ENCODE data around the gene RAPGEF4. TPM values are rescaled to one million over a fixed set of nuclear protein-coding genes. Genes with fewer than 3 reads are reported as not detected.

RAPGEF4 gene
- total RNA-seq, 1 experiment from 2014 or later, result 0.59 TPM

DNA sequence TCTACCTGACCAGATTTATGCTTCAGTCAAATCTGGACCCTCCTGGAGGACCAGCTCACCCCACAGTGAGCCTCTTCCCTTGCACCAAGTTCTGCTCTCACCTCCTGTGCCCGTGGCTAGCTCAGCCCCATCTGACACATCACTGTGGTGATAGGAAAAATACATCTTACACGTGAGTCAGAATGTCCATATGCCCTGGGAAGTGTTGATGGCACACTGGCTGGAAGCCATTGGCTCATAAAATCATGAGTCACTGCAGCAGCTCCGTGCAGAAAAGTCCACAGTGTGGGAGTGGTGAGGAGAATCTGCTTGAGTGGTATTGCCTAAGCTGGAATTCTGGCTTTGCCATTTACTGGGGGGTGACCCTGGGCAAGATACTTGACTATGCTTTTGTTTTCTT lies 42.6 kb upstream of the RAPGEF4 start:
- no peak overlapping the region for H3K4me3 ChIP-seq (replicated peaks in 1 of 2; ENCODE audit: low read depth in 1 of 2, low read length in 2 of 2)
- POLR2A ChIA-PET, result interaction anchor here (1.1 kb wide), 1 partner anchor 33 kb away, joined by 4 read pairs; no protein-coding TSS in a partner anchor
- H3K9me3 ChIP-seq (ENCODE audit: control insufficient read depth in 1 of 2, insufficient read depth in 1 of 2, low read depth in 1 of 2, low read length in 2 of 2), result no peaks in the 10 kb centered on the region
- RAD21 ChIA-PET (ENCODE audit: low non-redundant PET in 1 of 2, low total read pairs in 2 of 2, uncharacterized antibody in 2 of 2, unreplicated experiment in 2 of 2), result interaction anchor here in 1 of 2 experiments (1.2 kb wide), 1 partner anchor 521 kb away, joined by 4 read pairs; no protein-coding TSS in a partner anchor
- no peak overlapping the region for H2AFZ ChIP-seq (ENCODE audit: low read depth, low read length, poor library complexity, severe bottlenecking)
- peak overlapping the region; percentile 42 for H3K4me2 ChIP-seq (ENCODE audit: low read length)
- CTCF ChIA-PET, result interaction anchor here (1.2 to 1.4 kb wide), 2 partner anchors 11 to 18 kb away, joined by 4 to 9 read pairs; no protein-coding TSS in a partner anchor
- H3K9ac ChIP-seq (ENCODE audit: low read length), result 0 out of 2 replicates have a peak overlapping the region, but pooled peaks have one; percentile 8
- BruUV-seq (replicated peaks), result no TSS peak
- ATAC-seq (peak; percentile 97), DNase-seq (ENCODE audit: low read depth, low spot score) (peak; percentile 91)
- H3K27ac ChIP-seq (ENCODE audit: low read depth, low read length), result peak overlapping the region; percentile 2; the same call in 1 of the 2 replicates
- no peaks in the 10 kb centered on the region for H3K36me3 ChIP-seq (ENCODE audit: control insufficient read depth in 1 of 2, insufficient read depth in 2 of 2, low read length in 2 of 2)
- H3K9me2 ChIP-seq (ENCODE audit: insufficient read depth), result no peaks in the 10 kb centered on the region
- peaks cover 18 to 26% of the 10 kb centered on the region in 2 experiments for H3K4me1 ChIP-seq (ENCODE audit: control insufficient read depth in 1 of 2, insufficient read depth in 2 of 2, low read length in 2 of 2)
- no peaks in the 10 kb centered on the region for H3K27me3 ChIP-seq (ENCODE audit: insufficient read depth, low read length)
- H4K20me1 ChIP-seq (ENCODE audit: insufficient read depth), result no peaks in the 10 kb centered on the region
- intact Hi-C loops (cut with micrococcal nuclease), result no loop called here
- no peaks in the 10 kb centered on the region for H3K79me2 ChIP-seq (ENCODE audit: insufficient read depth, low read length)
- TF ChIP-seq TCF7L2 (IDR thresholded peaks at IDR 0.05; ENCODE audit: borderline replicate concordance, extremely low read depth, insufficient read depth, insufficient read length) (no peak), RAD21 (IDR thresholded peaks at IDR 0.05; ENCODE audit: low read depth) (no peak), POLR2AphosphoS5 (IDR thresholded peaks at IDR 0.05; ENCODE audit: low read depth, low read length) (peak; percentile 61; the same call in 1 of the 2 replicates), EZH2 (IDR thresholded peaks at IDR 0.05) (no peak), ZNF274 (IDR thresholded peaks at IDR 0.05; ENCODE audit: low read depth, low read length) (no peak), SRF (IDR thresholded peaks at IDR 0.05; ENCODE audit: low read depth) (peak; percentile 72; the same call in 1 of the 2 replicates), YY1 (IDR thresholded peaks at IDR 0.05; ENCODE audit: extremely low read depth, insufficient replicate concordance, low read depth, low read length) (peak; percentile 69), EGR1 (IDR thresholded peaks at IDR 0.05; ENCODE audit: low read depth) (peak; percentile 54; the same call in 1 of the 2 replicates), SIN3A (IDR thresholded peaks at IDR 0.05; ENCODE audit: low read depth) (peak; percentile 84), SP1 (IDR thresholded peaks at IDR 0.05; ENCODE audit: low read depth) (peak; percentile 97), ZFX (IDR thresholded peaks at IDR 0.05) (no peak), JUND (IDR thresholded peaks at IDR 0.05) (peak; percentile 97), ELF1 (IDR thresholded peaks at IDR 0.05; ENCODE audit: borderline replicate concordance, low read depth) (no peak), EZH2phosphoT487 (IDR thresholded peaks at IDR 0.05; ENCODE audit: borderline replicate concordance) (no peak), FOSL1 (IDR thresholded peaks at IDR 0.05; ENCODE audit: low read depth) (peak; percentile 97), CBX3 (IDR thresholded peaks at IDR 0.05; ENCODE audit: low read depth) (peak; percentile 99)
- TF ChIP-seq, protein P1, sequence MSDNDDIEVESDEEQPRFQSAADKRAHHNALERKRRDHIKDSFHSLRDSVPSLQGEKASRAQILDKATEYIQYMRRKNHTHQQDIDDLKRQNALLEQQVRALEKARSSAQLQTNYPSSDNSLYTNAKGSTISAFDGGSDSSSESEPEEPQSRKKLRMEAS (IDR thresholded peaks at IDR 0.05), result peak; percentile 95
- TF ChIP-seq, protein P2, sequence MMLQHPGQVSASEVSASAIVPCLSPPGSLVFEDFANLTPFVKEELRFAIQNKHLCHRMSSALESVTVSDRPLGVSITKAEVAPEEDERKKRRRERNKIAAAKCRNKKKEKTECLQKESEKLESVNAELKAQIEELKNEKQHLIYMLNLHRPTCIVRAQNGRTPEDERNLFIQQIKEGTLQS (IDR thresholded peaks at IDR 0.05), result peak; percentile 57
- TF ChIP-seq, protein P3, sequence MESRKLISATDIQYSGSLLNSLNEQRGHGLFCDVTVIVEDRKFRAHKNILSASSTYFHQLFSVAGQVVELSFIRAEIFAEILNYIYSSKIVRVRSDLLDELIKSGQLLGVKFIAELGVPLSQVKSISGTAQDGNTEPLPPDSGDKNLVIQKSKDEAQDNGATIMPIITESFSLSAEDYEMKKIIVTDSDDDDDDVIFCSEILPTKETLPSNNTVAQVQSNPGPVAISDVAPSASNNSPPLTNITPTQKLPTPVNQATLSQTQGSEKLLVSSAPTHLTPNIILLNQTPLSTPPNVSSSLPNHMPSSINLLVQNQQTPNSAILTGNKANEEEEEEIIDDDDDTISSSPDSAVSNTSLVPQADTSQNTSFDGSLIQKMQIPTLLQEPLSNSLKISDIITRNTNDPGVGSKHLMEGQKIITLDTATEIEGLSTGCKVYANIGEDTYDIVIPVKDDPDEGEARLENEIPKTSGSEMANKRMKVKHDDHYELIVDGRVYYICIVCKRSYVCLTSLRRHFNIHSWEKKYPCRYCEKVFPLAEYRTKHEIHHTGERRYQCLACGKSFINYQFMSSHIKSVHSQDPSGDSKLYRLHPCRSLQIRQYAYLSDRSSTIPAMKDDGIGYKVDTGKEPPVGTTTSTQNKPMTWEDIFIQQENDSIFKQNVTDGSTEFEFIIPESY (IDR thresholded peaks at IDR 0.05; ENCODE audit: extremely low read depth, insufficient replicate concordance, low read length), result no peak
- TF ChIP-seq, protein P4, sequence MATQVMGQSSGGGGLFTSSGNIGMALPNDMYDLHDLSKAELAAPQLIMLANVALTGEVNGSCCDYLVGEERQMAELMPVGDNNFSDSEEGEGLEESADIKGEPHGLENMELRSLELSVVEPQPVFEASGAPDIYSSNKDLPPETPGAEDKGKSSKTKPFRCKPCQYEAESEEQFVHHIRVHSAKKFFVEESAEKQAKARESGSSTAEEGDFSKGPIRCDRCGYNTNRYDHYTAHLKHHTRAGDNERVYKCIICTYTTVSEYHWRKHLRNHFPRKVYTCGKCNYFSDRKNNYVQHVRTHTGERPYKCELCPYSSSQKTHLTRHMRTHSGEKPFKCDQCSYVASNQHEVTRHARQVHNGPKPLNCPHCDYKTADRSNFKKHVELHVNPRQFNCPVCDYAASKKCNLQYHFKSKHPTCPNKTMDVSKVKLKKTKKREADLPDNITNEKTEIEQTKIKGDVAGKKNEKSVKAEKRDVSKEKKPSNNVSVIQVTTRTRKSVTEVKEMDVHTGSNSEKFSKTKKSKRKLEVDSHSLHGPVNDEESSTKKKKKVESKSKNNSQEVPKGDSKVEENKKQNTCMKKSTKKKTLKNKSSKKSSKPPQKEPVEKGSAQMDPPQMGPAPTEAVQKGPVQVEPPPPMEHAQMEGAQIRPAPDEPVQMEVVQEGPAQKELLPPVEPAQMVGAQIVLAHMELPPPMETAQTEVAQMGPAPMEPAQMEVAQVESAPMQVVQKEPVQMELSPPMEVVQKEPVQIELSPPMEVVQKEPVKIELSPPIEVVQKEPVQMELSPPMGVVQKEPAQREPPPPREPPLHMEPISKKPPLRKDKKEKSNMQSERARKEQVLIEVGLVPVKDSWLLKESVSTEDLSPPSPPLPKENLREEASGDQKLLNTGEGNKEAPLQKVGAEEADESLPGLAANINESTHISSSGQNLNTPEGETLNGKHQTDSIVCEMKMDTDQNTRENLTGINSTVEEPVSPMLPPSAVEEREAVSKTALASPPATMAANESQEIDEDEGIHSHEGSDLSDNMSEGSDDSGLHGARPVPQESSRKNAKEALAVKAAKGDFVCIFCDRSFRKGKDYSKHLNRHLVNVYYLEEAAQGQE (IDR thresholded peaks at IDR 0.05; ENCODE audit: low read depth), result no peak
